HepG2 (cell line): ENCODE results near the gene MITF.

Experiments
- EZH2 ChIP-seq: conservative IDR thresholded peaks from 2 replicates; pipeline ENCODE4 v1.6.1; 2012; ENCODE audit warnings: mild to moderate bottlenecking, low read depth, low read length, moderate library complexity
- NBN ChIP-seq: fragments of 450-650 bp; conservative IDR thresholded peaks from 2 replicates; pipeline ENCODE4 v1.6.1; 2017
- SUZ12 ChIP-seq: fragments of 150-350 bp; IDR thresholded peaks from 2 replicates; pipeline ENCODE4 v1.6.1; 2014; ENCODE audit warnings: low read depth, low read length
- TARDBP ChIP-seq: sonication (generic); formaldehyde crosslinking; IDR thresholded peaks from 2 replicates; pipeline ENCODE4 v1.8.0; 2022; ENCODE audit warnings: mild to moderate bottlenecking, missing genetic modification reagents
- ZFP36L2 ChIP-seq: sonication (generic); formaldehyde crosslinking; IDR thresholded peaks from 2 replicates; pipeline ENCODE4 v1.4.0; 2020; ENCODE audit warnings: missing genetic modification reagents
- ZNF7 ChIP-seq: IDR thresholded peaks from 2 replicates; pipeline ENCODE4 v1.6.1; 2016; ENCODE audit warnings: missing biosample characterization, missing genetic modification reagents
- TF ChIP-seq, protein P1 (sequence below): sonication (generic); formaldehyde crosslinking; IDR thresholded peaks from 2 replicates; pipeline ENCODE4 v1.4.0; 2020; ENCODE audit warnings: mild to moderate bottlenecking, missing genetic modification reagents
- TF ChIP-seq, protein P2 (sequence below): sonication (generic); formaldehyde crosslinking; IDR thresholded peaks from 2 replicates; pipeline ENCODE4 v1.4.0; 2020; ENCODE audit warnings: missing genetic modification reagents

DNA sequence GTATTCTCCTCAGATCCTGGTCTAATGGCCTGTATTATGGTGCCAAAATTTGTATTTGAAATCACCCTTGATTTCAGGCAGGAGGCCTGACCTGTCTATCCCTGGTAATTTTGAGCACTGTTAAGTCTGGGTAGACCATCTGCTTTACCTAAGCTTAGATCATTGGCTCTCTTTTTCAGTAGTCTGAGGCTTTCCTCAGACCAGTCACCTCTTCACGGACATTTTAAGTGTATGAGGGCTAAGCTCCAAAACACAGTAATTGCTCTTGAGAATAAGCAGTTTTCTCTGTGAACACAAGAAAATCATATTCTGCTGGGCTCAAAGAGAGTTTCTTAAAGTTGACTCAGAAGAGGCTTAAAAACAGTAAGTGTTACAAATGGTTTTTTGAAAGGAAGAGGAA, 168.3 kb downstream of the MITF start:
- TF ChIP-seq ZFP36L2 (CRISPR knock-in tag) (no peak), TARDBP (CRISPR knock-in tag) (no peak), ZNF7 (no peak), EZH2 (no peak), SUZ12 (no peak), NBN (no peak)
- TF ChIP-seq, protein P1, sequence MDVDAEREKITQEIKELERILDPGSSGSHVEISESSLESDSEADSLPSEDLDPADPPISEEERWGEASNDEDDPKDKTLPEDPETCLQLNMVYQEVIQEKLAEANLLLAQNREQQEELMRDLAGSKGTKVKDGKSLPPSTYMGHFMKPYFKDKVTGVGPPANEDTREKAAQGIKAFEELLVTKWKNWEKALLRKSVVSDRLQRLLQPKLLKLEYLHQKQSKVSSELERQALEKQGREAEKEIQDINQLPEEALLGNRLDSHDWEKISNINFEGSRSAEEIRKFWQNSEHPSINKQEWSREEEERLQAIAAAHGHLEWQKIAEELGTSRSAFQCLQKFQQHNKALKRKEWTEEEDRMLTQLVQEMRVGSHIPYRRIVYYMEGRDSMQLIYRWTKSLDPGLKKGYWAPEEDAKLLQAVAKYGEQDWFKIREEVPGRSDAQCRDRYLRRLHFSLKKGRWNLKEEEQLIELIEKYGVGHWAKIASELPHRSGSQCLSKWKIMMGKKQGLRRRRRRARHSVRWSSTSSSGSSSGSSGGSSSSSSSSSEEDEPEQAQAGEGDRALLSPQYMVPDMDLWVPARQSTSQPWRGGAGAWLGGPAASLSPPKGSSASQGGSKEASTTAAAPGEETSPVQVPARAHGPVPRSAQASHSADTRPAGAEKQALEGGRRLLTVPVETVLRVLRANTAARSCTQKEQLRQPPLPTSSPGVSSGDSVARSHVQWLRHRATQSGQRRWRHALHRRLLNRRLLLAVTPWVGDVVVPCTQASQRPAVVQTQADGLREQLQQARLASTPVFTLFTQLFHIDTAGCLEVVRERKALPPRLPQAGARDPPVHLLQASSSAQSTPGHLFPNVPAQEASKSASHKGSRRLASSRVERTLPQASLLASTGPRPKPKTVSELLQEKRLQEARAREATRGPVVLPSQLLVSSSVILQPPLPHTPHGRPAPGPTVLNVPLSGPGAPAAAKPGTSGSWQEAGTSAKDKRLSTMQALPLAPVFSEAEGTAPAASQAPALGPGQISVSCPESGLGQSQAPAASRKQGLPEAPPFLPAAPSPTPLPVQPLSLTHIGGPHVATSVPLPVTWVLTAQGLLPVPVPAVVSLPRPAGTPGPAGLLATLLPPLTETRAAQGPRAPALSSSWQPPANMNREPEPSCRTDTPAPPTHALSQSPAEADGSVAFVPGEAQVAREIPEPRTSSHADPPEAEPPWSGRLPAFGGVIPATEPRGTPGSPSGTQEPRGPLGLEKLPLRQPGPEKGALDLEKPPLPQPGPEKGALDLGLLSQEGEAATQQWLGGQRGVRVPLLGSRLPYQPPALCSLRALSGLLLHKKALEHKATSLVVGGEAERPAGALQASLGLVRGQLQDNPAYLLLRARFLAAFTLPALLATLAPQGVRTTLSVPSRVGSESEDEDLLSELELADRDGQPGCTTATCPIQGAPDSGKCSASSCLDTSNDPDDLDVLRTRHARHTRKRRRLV (CRISPR knock-in tag) = no peak
- TF ChIP-seq, protein P2, sequence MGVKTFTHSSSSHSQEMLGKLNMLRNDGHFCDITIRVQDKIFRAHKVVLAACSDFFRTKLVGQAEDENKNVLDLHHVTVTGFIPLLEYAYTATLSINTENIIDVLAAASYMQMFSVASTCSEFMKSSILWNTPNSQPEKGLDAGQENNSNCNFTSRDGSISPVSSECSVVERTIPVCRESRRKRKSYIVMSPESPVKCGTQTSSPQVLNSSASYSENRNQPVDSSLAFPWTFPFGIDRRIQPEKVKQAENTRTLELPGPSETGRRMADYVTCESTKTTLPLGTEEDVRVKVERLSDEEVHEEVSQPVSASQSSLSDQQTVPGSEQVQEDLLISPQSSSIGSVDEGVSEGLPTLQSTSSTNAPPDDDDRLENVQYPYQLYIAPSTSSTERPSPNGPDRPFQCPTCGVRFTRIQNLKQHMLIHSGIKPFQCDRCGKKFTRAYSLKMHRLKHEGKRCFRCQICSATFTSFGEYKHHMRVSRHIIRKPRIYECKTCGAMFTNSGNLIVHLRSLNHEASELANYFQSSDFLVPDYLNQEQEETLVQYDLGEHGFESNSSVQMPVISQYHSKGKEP (CRISPR knock-in tag) = no peak
